Fibroblast of the aortic adventitia (primary cell): Measurements from ENCODE around the gene FAM174A. TPM values are rescaled to one million over a fixed set of nuclear protein-coding genes. Genes with fewer than 3 reads are reported as not detected.
A peak's percentile ranks its signal among the peaks of the same experiment; 100 is the strongest.
"Not testable (repeated sequence)": the region's sequence is repeated elsewhere in the genome, so short reads cannot be mapped to it uniquely, and the experiment has no call there.

ENCODE experiments used
- DNase-seq: peaks from one replicate; pipeline ENCODE4 v3.0.0-alpha.2; 2010; ENCODE audit warnings: low read depth
- H3K4me3 ChIP-seq: 2 replicates; pipeline ENCODE4 v1.5.1; 2011; ENCODE audit warnings: low read depth, mild to moderate bottlenecking, control low read depth, low read length, moderate library complexity
- total RNA-seq: library from RNA; depleted of rRNA; stranded (reverse); fragments of >200 nt; gene quantifications from 2 replicates; pipeline ENCODE4 v1.2.3, GENCODE V29; 2012; ENCODE audit warnings: low replicate concordance
- TF ChIP-seq, protein P1 (sequence below): IDR thresholded peaks from 2 replicates; pipeline ENCODE4 v1.5.1; 2011; ENCODE audit warnings: mild to moderate bottlenecking, low read length, control low read depth, inconsistent platforms; ENCODE audit not compliant: insufficient read depth

FAM174A gene
- total RNA-seq, 1 donor: 9.7 TPM

DNA sequence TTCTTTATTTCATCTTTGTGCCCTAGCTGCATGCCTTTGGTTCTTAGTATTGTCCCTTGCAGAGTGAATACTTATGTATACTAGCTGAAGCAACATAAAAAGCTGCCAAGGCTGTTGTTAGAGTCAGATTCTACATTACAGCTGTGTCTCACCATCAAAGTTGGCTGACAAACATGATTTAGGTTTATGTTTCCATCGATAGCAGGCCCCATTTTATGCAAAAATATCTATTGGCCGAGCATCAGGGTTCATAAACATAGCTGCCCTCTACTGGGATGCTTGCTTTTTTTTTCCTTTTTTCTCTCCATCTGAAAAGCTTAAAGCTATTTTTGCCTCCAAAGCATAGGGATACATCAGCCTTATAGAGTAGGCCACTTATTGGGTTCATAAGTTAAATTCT, 68.0 kb downstream of the FAM174A start:
- TF ChIP-seq, protein P1, sequence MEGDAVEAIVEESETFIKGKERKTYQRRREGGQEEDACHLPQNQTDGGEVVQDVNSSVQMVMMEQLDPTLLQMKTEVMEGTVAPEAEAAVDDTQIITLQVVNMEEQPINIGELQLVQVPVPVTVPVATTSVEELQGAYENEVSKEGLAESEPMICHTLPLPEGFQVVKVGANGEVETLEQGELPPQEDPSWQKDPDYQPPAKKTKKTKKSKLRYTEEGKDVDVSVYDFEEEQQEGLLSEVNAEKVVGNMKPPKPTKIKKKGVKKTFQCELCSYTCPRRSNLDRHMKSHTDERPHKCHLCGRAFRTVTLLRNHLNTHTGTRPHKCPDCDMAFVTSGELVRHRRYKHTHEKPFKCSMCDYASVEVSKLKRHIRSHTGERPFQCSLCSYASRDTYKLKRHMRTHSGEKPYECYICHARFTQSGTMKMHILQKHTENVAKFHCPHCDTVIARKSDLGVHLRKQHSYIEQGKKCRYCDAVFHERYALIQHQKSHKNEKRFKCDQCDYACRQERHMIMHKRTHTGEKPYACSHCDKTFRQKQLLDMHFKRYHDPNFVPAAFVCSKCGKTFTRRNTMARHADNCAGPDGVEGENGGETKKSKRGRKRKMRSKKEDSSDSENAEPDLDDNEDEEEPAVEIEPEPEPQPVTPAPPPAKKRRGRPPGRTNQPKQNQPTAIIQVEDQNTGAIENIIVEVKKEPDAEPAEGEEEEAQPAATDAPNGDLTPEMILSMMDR: no peak

DNA sequence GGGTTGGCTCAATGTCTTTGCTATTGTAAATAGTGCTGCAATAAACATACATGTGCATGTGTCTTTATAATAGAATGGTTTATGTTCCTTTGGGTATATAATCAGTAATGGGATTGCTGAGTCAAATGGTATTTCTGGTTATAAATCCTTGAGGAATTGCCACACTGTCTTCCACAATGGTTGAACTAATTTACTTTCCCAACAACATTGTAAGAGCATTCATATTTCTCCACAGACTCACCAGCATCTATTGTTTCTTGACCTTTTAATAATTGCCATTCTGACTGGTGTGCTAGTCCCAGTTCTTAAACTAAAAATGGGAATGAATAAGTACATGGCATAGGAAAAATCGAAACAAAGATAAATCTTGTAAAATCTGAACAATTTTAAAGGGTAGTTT, 68.8 kb downstream of the FAM174A start:
- not testable (repeated sequence) for H3K4me3 ChIP-seq
- peak; percentile 75 for DNase-seq

More for the DNA sequence above, 68.0 kb downstream of the FAM174A start:
- H3K4me3 ChIP-seq: no peak overlapping the region
- no peak for DNase-seq

DNA sequence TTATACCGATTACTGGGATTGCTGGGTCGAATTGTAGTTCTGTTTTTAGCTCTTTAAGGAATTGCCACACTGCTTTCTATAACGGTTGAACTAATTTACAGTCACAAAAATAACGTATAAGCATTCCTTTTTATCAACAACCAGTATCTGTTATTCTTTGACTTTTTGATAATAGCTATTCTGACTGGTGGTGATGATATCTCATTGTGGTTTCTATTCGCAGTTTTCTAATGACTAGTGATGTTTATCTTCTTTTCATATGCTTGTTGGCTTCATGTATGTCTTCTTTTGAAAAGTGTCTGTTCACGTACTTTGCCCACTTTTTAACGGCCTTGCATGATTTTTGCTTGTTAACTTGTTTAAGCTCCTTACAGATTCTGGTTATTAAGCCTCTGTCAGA, 74.4 kb downstream of the FAM174A start:
- no peak for DNase-seq
- TF ChIP-seq, protein P1: no peak

DNA sequence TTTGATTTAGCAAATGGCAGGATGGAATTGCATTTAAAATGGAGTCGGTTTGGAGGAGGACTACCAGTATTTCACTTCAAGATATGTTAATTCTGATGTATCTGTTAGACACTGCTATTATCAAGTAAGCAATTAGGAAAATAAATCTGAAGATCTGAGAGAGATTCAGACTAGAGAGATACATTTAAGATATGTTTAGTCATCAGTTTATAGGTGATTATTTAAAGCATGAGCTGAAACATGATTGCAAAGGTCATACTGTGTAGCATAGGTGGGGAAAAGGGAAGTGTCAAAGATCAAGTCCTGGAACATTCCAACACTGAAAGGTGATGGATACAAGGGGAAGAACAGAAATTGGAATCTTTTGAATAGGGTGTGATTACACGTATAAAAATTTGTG, 79.1 kb downstream of the FAM174A start:
- DNase-seq: no peak
- TF ChIP-seq, protein P1: no peak
- no peak overlapping the region for H3K4me3 ChIP-seq

More for the DNA sequence above, 74.4 kb downstream of the FAM174A start:
- no peak overlapping the region for H3K4me3 ChIP-seq

DNA sequence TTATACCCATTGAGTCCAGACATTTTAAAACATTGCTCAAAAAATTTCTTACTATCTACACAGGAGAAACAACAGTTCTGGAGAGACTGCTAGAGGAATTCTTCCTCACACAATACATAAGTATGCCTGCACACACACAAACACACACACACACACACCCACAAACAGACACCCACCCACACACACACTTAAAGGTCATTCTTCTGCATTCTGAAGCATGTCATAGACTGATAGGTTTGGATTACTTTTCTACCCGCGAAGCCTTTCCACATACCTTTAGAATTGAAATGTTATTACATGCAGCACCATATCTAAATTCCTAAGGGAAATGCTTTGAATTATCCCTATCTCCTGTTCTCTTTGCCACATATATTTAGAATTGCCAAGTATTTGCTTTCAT, 80.2 kb downstream of the FAM174A start:
- DNase-seq: peak; percentile 76
- TF ChIP-seq, protein P1: no peak
- no peak overlapping the region for H3K4me3 ChIP-seq

DNA sequence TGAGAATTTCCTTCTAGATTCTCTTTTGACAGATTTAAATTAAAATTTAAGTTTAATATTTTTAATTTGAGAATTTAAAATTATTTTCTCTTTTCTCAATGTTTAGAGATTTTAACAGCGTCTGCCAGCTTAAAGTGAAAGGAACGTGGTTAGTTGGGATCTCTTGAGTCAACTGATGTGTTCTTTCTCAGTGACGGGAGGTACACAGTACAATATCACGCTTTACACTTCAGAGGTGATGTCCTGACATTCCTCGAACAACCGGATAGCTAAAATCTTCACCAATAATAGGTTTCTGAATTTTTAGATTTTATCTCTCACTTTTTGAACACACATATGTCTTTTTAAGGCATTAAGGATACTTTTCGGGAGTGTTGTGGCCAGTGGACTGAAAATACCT, 81.1 kb downstream of the FAM174A start:
- DNase-seq: no peak
- TF ChIP-seq, protein P1: no peak
- no peak overlapping the region for H3K4me3 ChIP-seq

DNA sequence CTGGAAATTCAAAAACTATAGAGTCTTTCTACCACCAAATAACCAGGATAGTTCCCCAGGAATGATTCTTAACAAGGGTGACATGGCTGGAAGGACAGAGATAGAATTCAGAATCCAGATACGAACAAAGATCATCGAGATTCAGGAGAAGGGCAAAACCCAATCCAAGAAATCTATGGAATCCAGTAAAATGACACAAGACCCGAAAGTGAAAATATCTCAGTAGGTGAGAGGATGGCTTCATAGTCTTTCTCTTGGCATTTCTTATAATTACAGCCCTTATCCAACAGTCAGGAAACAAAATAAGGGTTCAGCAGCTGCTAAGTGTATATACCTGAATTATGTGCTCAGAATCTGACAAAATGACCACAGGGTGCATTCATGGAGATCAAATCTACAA, 81.8 kb downstream of the FAM174A start:
- TF ChIP-seq, protein P1: no peak
- no peak for DNase-seq
- no peak overlapping the region for H3K4me3 ChIP-seq
